OCI-LY1 (cell line): Measurements from ENCODE around the gene ANKMY1.

ENCODE experiments used
- H2AFZ ChIP-seq: fragments of 200-600 bp; sonication (generic), shearing (Covaris generic); 2 replicates; pipeline ENCODE4 v1.6.0; 2014; ENCODE audit warnings: antibody characterized with exemption, mild to moderate bottlenecking, low read length
- H3F3A ChIP-seq: fragments of 200-600 bp; sonication (generic), shearing (Covaris generic); 2 replicates; pipeline ENCODE4 v1.6.0; 2014; ENCODE audit warnings: mild to moderate bottlenecking, antibody characterized with exemption, low read length, moderate library complexity; ENCODE audit not compliant: insufficient read depth
- H3K27ac ChIP-seq: fragments of 200-600 bp; sonication (generic); 2 replicates; pipeline ENCODE4 v1.5.1; 2014; ENCODE audit warnings: low read length, mixed run types, mild to moderate bottlenecking, low read depth; ENCODE audit not compliant: poor library complexity, severe bottlenecking
- H3K27me3 ChIP-seq: fragments of 200-600 bp; sonication (generic); 2 replicates; pipeline ENCODE4 v1.6.0; 2014; ENCODE audit warnings: antibody characterized with exemption, mild to moderate bottlenecking, low read length, moderate library complexity; ENCODE audit not compliant: insufficient read depth
- H3K36me3 ChIP-seq: fragments of 200-600 bp; sonication (generic); 2 replicates; pipeline ENCODE4 v1.6.1; 2014; ENCODE audit warnings: mild to moderate bottlenecking, antibody characterized with exemption, low read length, moderate library complexity, mixed read lengths; ENCODE audit not compliant: insufficient read depth
- H3K4me1 ChIP-seq: fragments of 200-600 bp; sonication (generic); 2 replicates; pipeline ENCODE4 v1.5.1; 2014; ENCODE audit warnings: mild to moderate bottlenecking, low read length, moderate library complexity; ENCODE audit not compliant: insufficient read depth, severe bottlenecking
- H3K4me2 ChIP-seq: fragments of 200-600 bp; sonication (generic), shearing (Covaris generic); 2 replicates; pipeline ENCODE4 v1.6.1; 2014; ENCODE audit warnings: low read length
- H3K4me3 ChIP-seq: fragments of 200-600 bp; sonication (generic); 2 replicates; pipeline ENCODE4 v1.5.1; 2014; ENCODE audit warnings: low read length, low read depth, mild to moderate bottlenecking, mixed read lengths; ENCODE audit not compliant: poor library complexity, severe bottlenecking
- H3K79me2 ChIP-seq: fragments of 200-600 bp; shearing (Covaris generic); 2 replicates; pipeline ENCODE4 v1.6.1; 2016; ENCODE audit warnings: mixed run types, low read length, mixed read lengths; ENCODE audit not compliant: insufficient read depth
- H3K9ac ChIP-seq: fragments of 200-600 bp; sonication (generic), shearing (Covaris generic); 2 replicates; pipeline ENCODE4 v1.6.1; 2014; ENCODE audit warnings: mild to moderate bottlenecking, low read length, mixed read lengths
- H3K9me2 ChIP-seq: fragments of 200-600 bp; sonication (generic), shearing (Covaris generic); 2 replicates; pipeline ENCODE4 v1.6.1; 2014; ENCODE audit warnings: low read depth, mild to moderate bottlenecking, low read length, mixed read lengths
- H3K9me3 ChIP-seq: fragments of 200-600 bp; shearing (Covaris generic); 2 replicates; pipeline ENCODE4 v1.6.1; 2014; ENCODE audit warnings: low read length, mixed read lengths
- H4K20me1 ChIP-seq: fragments of 200-600 bp; sonication (generic), shearing (Covaris generic); 2 replicates; pipeline ENCODE4 v1.6.0; 2016; ENCODE audit warnings: mild to moderate bottlenecking, low read length; ENCODE audit not compliant: insufficient read depth
- EZH2 ChIP-seq: fragments of 200-600 bp; sonication (generic), shearing (Covaris generic); IDR thresholded peaks from 2 replicates; pipeline ENCODE4 v1.8.0; 2017; ENCODE audit warnings: borderline replicate concordance, mixed run types, mild to moderate bottlenecking, antibody characterized with exemption, low read length, moderate library complexity, mixed read lengths
- TF ChIP-seq, protein P1 (sequence below): fragments of 200-600 bp; sonication (generic), shearing (Covaris generic); IDR thresholded peaks from 2 replicates; pipeline ENCODE4 v1.5.1; 2017; ENCODE audit warnings: mild to moderate bottlenecking, antibody characterized with exemption, low read length, moderate library complexity, mixed read lengths

The ANKMY1 gene

DNA sequence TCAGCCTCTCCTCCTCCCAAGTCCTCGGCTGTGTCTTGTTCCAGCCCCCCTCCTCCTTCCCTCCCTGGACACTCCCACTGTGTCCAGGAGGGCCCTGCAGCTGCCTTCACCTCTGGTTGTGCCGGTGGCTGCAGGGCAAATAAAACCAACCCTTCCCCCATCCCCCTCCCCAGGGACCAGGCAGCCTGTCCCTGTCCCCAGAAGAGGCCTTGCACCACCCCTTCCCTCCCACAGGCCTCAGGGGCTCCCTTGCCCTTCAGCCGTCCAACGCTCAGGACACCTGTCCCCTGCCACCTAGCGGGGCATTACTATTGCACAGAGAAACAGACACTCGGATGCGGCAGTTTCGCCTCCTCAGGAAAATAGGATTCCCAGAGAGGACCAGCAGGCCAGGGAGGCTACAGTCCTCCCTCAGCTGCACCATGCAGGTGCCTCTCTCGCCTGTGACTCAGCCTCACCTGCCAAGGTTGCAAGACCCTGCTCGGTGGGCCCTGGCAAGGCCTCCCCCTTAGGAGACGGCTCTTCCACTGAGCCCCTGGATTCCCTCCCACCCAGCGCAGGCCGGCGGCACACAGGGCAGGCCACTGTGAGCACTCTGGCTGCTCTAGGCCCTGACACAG is 127.8 kb downstream of the ANKMY1 start:
- H3K4me3 ChIP-seq, result no peak overlapping the region
- no peaks in the 10 kb centered on the region for H3K9me3 ChIP-seq
- H3K9me2 ChIP-seq, result no peaks in the 10 kb centered on the region
- TF ChIP-seq, protein P1, sequence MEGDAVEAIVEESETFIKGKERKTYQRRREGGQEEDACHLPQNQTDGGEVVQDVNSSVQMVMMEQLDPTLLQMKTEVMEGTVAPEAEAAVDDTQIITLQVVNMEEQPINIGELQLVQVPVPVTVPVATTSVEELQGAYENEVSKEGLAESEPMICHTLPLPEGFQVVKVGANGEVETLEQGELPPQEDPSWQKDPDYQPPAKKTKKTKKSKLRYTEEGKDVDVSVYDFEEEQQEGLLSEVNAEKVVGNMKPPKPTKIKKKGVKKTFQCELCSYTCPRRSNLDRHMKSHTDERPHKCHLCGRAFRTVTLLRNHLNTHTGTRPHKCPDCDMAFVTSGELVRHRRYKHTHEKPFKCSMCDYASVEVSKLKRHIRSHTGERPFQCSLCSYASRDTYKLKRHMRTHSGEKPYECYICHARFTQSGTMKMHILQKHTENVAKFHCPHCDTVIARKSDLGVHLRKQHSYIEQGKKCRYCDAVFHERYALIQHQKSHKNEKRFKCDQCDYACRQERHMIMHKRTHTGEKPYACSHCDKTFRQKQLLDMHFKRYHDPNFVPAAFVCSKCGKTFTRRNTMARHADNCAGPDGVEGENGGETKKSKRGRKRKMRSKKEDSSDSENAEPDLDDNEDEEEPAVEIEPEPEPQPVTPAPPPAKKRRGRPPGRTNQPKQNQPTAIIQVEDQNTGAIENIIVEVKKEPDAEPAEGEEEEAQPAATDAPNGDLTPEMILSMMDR, result no peak
- TF ChIP-seq EZH2, result no peak
- H3K4me2 ChIP-seq, result no peak overlapping the region
- no peaks in the 10 kb centered on the region for H3K36me3 ChIP-seq
- H3K4me1 ChIP-seq, result peaks cover 8% of the 10 kb centered on the region
- no peaks in the 10 kb centered on the region for H4K20me1 ChIP-seq
- H3K27me3 ChIP-seq, result peaks cover 4% of the 10 kb centered on the region; the same call in 1 of the 2 replicates
- no peak overlapping the region for H2AFZ ChIP-seq
- no peaks in the 10 kb centered on the region for H3K79me2 ChIP-seq
- H3K9ac ChIP-seq, result no peak overlapping the region
- H3K27ac ChIP-seq, result no peak overlapping the region
- no peaks in the 10 kb centered on the region for H3F3A ChIP-seq
